Coronary artery (tissue), 2 donors: ENCODE data around the gene ZSCAN10.
"Not testable (repeated sequence)": the region's sequence is repeated elsewhere in the genome, so short reads cannot be mapped to it uniquely, and the experiment has no call there.

ENCODE experiments used
- DNase-seq: peaks from one replicate; pipeline ENCODE4 v3.0.0-alpha.2; 2017; ENCODE audit warnings: low spot score
- H3K27ac ChIP-seq, 2 donors: fragments of 200-600 bp; sonication (generic); one replicate each; pipeline ENCODE4 v1.5.1; 2016 to 2019
- H3K4me3 ChIP-seq: fragments of 200-600 bp; sonication (generic); 2 replicates; pipeline ENCODE4 v1.5.1; 2016; ENCODE audit warnings: mild to moderate bottlenecking, moderate library complexity
- TF ChIP-seq, protein P1 (sequence below): fragments of 200-600 bp; sonication (generic); IDR thresholded peaks from one replicate; pipeline ENCODE4 v1.5.1; 2019; ENCODE audit warnings: antibody characterized with exemption

The ZSCAN10 gene

GRCh38 chr16:3071655-3072054 lies 27.4 kb downstream of the ZSCAN10 start:
- Histone ChIP-seq H3K27ac (no peak overlapping the region), H3K4me3 (no peak overlapping the region)
- DNase-seq, result no peak
- TF ChIP-seq, protein P1, sequence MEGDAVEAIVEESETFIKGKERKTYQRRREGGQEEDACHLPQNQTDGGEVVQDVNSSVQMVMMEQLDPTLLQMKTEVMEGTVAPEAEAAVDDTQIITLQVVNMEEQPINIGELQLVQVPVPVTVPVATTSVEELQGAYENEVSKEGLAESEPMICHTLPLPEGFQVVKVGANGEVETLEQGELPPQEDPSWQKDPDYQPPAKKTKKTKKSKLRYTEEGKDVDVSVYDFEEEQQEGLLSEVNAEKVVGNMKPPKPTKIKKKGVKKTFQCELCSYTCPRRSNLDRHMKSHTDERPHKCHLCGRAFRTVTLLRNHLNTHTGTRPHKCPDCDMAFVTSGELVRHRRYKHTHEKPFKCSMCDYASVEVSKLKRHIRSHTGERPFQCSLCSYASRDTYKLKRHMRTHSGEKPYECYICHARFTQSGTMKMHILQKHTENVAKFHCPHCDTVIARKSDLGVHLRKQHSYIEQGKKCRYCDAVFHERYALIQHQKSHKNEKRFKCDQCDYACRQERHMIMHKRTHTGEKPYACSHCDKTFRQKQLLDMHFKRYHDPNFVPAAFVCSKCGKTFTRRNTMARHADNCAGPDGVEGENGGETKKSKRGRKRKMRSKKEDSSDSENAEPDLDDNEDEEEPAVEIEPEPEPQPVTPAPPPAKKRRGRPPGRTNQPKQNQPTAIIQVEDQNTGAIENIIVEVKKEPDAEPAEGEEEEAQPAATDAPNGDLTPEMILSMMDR, result no peak

DNA sequence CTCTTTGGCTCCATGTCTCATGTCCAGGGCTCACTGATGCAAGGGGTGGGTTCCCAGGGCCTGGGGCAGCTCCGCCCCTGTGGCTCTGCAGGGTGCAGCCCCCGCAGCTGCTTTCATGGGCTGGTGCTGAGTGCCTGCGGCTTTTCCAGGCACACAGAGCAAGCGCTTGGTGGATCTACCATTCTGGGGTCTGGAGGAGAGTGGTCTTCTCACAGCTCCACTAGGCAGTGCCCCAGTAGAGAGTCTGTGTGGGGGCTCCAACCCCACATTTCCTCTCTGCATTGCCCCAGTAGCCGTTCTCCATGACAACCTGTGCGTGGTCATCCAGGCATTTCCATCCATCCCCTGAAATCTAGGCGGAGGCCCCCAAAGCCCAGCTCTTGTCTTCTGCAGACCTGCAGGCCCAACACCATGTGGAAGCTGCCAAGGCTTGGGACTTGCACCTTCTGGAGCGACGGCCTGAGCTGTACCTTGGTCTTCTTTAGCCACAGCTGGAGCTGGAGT lies 28.4 kb downstream of the ZSCAN10 start:
- DNase-seq, result no peak
- TF ChIP-seq, protein P1, result no peak
- H3K27ac ChIP-seq, result no peak overlapping the region

DNA sequence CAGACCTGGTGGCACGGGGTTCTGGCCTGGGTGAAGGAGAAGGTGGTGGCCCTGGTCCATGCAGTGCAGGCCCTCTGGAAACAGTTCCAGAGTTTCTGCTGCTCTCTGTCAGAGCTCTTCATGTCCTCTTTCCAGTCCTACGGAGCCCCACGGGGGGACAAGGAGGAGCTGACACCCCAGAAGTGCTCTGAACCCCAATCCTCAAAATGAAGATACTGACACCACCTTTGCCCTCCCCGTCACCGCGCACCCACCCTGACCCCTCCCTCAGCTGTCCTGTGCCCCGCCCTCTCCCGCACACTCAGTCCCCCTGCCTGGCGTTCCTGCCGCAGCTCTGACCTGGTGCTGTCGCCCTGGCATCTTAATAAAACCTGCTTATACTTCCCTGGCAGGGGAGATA lies 29.9 kb downstream of the ZSCAN10 start:
- not testable (repeated sequence) for H3K27ac ChIP-seq, DNase-seq, H3K4me3 ChIP-seq

More for the DNA sequence above, 28.4 kb downstream of the ZSCAN10 start:
- no peak overlapping the region for H3K4me3 ChIP-seq

- DNase-seq, result no peak
Observed at GRCh38 chr16:3068487-3068886, 30.6 kb downstream of the ZSCAN10 start.

GRCh38 chr16:3066440-3066748 lies 32.7 kb downstream of the ZSCAN10 start:
- DNase-seq, result no peak
- peak overlapping the region in 1 of 2 donors; percentile 75 for H3K27ac ChIP-seq
- TF ChIP-seq, protein P1, result no peak
- peak overlapping the region; percentile 64 for H3K4me3 ChIP-seq

More at GRCh38 chr16:3068487-3068886, 30.6 kb downstream of the ZSCAN10 start:
- H3K4me3 ChIP-seq, result no peak overlapping the region
- no peak overlapping the region for H3K27ac ChIP-seq
- TF ChIP-seq, protein P1, result no peak

DNA sequence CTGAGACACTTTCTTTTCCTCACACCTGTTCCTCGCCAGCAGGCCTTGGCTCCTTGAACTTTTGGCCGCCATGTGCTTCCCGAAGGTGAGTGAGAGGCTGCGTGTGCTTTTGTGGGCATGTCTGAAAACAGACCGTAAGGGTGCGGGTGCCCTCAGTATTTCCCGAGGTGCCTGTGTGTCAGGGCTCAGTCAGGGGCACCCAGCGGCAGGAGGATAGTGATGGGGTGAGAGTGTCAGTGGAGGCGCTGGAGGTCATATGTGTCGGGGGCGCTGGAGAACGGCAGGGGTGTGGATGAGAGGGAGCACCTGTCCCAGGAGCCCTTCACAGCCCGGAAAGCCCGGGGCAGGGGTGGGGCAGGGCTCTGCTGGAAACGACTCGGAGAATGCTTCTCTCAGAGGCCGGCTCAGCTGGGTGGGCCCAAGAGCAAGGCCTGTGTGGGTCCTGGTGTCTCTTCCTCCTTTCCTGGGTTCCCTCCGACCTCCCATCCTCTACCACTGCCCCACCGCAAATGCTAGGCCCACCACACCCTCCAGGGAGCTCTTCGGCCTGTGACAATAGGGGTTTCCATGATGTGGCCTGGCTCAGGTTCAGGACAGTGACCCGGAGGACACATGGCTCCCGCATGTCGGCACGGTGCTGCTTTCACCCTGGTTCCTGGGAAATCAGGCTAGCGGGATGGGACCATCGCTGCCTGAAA lies 33.2 kb downstream of the ZSCAN10 start:
- DNase-seq, result no peak
- TF ChIP-seq, protein P1, result no peak
- peak overlapping the region; percentile 64 for H3K4me3 ChIP-seq

DNA sequence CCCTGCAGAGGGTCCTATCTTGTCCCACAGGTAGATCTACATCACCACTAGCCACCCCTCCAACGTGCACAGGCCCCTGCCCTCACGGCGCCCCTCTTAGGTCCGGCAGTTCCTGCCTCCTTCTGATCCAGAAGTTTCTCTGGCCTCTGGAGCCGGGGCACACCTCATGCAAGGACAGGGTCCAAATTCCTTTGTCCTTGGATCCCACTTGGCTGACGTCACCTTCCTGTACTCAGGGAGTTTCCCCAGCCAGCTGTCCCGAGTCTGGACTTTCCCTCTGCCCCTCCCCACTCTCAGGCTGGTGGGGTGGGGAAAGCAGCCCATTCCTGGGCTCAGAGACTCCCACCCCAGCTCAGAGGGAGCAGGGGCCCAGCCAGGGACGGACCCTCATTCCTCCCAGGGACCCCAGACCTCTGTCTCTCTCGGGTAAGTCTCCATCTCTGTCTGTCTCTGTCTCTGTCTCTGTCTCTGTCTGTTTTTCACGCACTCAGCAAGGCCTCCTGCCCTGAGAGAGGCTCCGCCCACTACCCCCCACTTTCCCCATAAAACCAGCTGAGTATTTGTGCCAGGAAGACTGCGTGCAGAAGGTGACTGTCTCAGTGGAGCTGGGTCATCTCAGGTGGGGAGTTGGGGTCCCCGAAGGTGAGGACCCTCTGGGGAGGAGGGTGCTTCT lies 33.9 kb downstream of the ZSCAN10 start, which contains the start of gene IL32:
TSS of gene IL32 (plus strand) at position 572 of the 673 bp plus-strand sequence. CDS start 172 bp downstream, outside the sequence.
- H3K4me3 ChIP-seq, result peak within 1 kb of the TSS; percentile 64
- TF ChIP-seq, protein P1, result no peak
- H3K27ac ChIP-seq, result peak within 1 kb of the TSS; percentile 12 to 75
- no peak for DNase-seq

More for the DNA sequence above, 33.2 kb downstream of the ZSCAN10 start:
- H3K27ac ChIP-seq, result peak overlapping the region in 1 of 2 donors; percentile 75
